GM21723 (cell line): ENCODE measurements around the gene ASL.
"Not testable (repeated sequence)": the region's sequence is repeated elsewhere in the genome, so short reads cannot be mapped to it uniquely, and the experiment has no call there.

Experiments
- ATAC-seq: cut with Tn5 transposase; IDR thresholded peaks from one replicate; pipeline ENCODE4 v1.9.1; 2021; ENCODE audit warnings: mild to moderate bottlenecking, moderate library complexity; ENCODE audit not compliant: unreplicated experiment

ASL gene

GRCh38 chr7:66075590-66076461 lies at the start of gene ASL:
Gene ASL (plus strand): TSS chr7:66075819. CDS start chr7:66076082, 263 bp downstream.
- ATAC-seq, result peak; percentile 98

- not testable (repeated sequence) for ATAC-seq
These were observed 47.3 kb upstream of the ASL start for GRCh38 chr7:66028342-66028741.

- ATAC-seq, result no peak
These were observed 41.9 kb upstream of the ASL start for GRCh38 chr7:66033471-66034385.

GRCh38 chr7:66034436-66035010 lies 41.1 kb upstream of the ASL start:
- ATAC-seq, result not testable (repeated sequence)

GRCh38 chr7:66036382-66036781 lies 39.2 kb upstream of the ASL start:
- no peak for ATAC-seq

- ATAC-seq, result no peak
These were observed 38.8 kb upstream of the ASL start for GRCh38 chr7:66036788-66037187.

GRCh38 chr7:66039094-66039670 lies 36.4 kb upstream of the ASL start:
- no peak for ATAC-seq

- no peak for ATAC-seq
These were observed 31.7 kb upstream of the ASL start for GRCh38 chr7:66043681-66044497.

- not testable (repeated sequence) for ATAC-seq
These were observed 31.1 kb upstream of the ASL start for GRCh38 chr7:66044498-66044854.

GRCh38 chr7:66047426-66047825 lies 28.2 kb upstream of the ASL start:
- ATAC-seq, result no peak

- not testable (repeated sequence) for ATAC-seq
These were observed 25.7 kb upstream of the ASL start for GRCh38 chr7:66049886-66050285.

- no peak for ATAC-seq
These were observed 25.2 kb upstream of the ASL start for GRCh38 chr7:66050337-66050957.

GRCh38 chr7:66050990-66051448 lies 24.6 kb upstream of the ASL start:
- no peak for ATAC-seq

- no peak for ATAC-seq
These were observed 23.2 kb upstream of the ASL start for GRCh38 chr7:66052447-66052846.

- no peak for ATAC-seq
These were observed 21.6 kb upstream of the ASL start for GRCh38 chr7:66054063-66054462.

GRCh38 chr7:66055321-66055956 lies 20.2 kb upstream of the ASL start:
- peak; percentile 64 for ATAC-seq

- ATAC-seq, result no peak
These were observed 14.8 kb upstream of the ASL start for GRCh38 chr7:66060796-66061195.

GRCh38 chr7:66069732-66070131 lies 5.9 kb upstream of the ASL start:
- ATAC-seq, result no peak

- no peak for ATAC-seq
These were observed 5.4 kb upstream of the ASL start for GRCh38 chr7:66070222-66070621.
